Neutrophil (primary cell): ENCODE data around the gene HORMAD2.

ENCODE experiments used
- H3K27ac ChIP-seq: fragments of 200-600 bp; sonication (generic); 2 replicates; pipeline ENCODE4 v1.5.1; 2016; ENCODE audit warnings: mild to moderate bottlenecking, moderate library complexity
- H3K27me3 ChIP-seq: fragments of 200-600 bp; sonication (generic); 2 replicates; pipeline ENCODE4 v1.6.0; 2016; ENCODE audit warnings: mild to moderate bottlenecking
- H3K36me3 ChIP-seq: fragments of 200-600 bp; sonication (generic); 2 replicates; pipeline ENCODE4 v1.5.1; 2017
- H3K4me1 ChIP-seq, 2 experiments: fragments of 200-600 bp in 1 of 2; sonication (generic) in 1 of 2; 1 replicate in 1 of 2; 2 replicates in 1 of 2; pipeline versions ENCODE4 v1.5.1 to v1.6.1; 2013 to 2016; ENCODE audit warnings: low read depth in 1 of 2, low read length in 1 of 2, mild to moderate bottlenecking in 1 of 2, moderate library complexity in 1 of 2; ENCODE audit not compliant: control insufficient read depth in 1 of 2, insufficient read depth in 1 of 2
- H3K4me3 ChIP-seq, 2 experiments: fragments of 200-600 bp in 1 of 2; sonication (generic) in 1 of 2; 1 replicate in 1 of 2; 2 replicates in 1 of 2; pipeline ENCODE4 v1.5.1; 2013 to 2016; ENCODE audit warnings: low read depth in 1 of 2, low read length in 1 of 2, mild to moderate bottlenecking in 1 of 2, moderate library complexity in 1 of 2
- H3K9me3 ChIP-seq: fragments of 200-600 bp; sonication (generic); 2 replicates; pipeline ENCODE4 v1.5.1; 2016
- CTCF ChIP-seq: fragments of 200-600 bp; sonication (generic); IDR thresholded peaks from 2 replicates; pipeline ENCODE4 v1.5.1; 2016; ENCODE audit warnings: antibody characterized with exemption

The HORMAD2 gene

DNA sequence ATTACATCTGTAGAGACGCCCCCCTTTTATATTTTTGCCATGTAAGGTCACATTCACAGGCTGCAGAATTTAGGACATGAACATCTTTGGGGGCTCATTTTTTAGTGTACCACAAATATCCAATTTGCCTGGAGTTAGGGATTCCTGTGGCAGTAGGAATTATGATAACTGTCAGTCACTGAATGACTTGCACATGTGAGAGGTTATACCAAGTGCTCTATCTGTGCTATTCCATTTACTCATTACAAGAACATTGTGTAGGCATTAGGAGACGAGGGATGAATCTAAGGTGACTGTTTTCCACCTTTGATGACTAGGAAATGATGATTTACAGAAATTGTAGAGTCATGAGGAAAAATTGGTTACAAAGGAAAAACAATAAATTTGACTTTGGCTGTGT, 87.0 kb downstream of the HORMAD2 start:
- H3K36me3 ChIP-seq = no peaks in the 10 kb centered on the region
- TF ChIP-seq CTCF = no peak
- no peak overlapping the region for H3K4me3 ChIP-seq
- H3K27me3 ChIP-seq = no peaks in the 10 kb centered on the region
- peaks cover 10 to 12% of the 10 kb centered on the region in 2 experiments for H3K4me1 ChIP-seq
- H3K27ac ChIP-seq = no peak overlapping the region
- H3K9me3 ChIP-seq = no peaks in the 10 kb centered on the region

GRCh38 chr22:30167734-30168133, 87.5 kb downstream of the HORMAD2 start:
- no peak overlapping the region for H3K27ac ChIP-seq
- no peaks in the 10 kb centered on the region for H3K27me3 ChIP-seq
- no peak for TF ChIP-seq CTCF
- no peaks in the 10 kb centered on the region for H3K36me3 ChIP-seq
- peaks cover 10 to 12% of the 10 kb centered on the region in 2 experiments for H3K4me1 ChIP-seq
- no peaks in the 10 kb centered on the region for H3K9me3 ChIP-seq
- H3K4me3 ChIP-seq = no peak overlapping the region

- no peaks in the 10 kb centered on the region for H3K27me3 ChIP-seq
- TF ChIP-seq CTCF = no peak
- H3K4me1 ChIP-seq = peaks cover 10 to 12% of the 10 kb centered on the region in 2 experiments
- no peak overlapping the region for H3K4me3 ChIP-seq
- no peaks in the 10 kb centered on the region for H3K9me3 ChIP-seq
- no peak overlapping the region for H3K27ac ChIP-seq
- no peaks in the 10 kb centered on the region for H3K36me3 ChIP-seq
These were observed 88.7 kb downstream of the HORMAD2 start for GRCh38 chr22:30169002-30169401.

DNA sequence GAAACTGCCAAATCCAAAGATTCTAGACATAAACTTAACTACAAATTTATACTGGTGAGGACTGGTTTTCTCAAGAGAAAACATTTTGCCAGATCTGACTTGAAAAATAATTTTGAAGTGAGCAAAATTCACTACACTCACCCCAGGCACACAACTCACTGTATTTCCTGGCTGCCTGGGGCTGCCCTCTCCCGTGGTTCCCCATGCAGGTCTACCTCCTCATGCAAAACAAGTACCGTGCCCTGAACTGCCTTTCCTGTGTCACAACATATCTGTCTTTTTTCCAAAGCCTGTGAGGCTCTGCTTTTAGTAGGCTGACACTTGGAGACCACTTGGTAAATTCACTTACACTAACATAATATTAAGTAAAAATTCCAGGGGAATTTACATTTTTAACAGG, 89.9 kb downstream of the HORMAD2 start:
- Histone ChIP-seq H3K4me3 (no peak overlapping the region), H3K9me3 (no peaks in the 10 kb centered on the region), H3K27me3 (no peaks in the 10 kb centered on the region), H3K36me3 (no peaks in the 10 kb centered on the region), H3K27ac (no peak overlapping the region), H3K4me1 (peaks cover 10 to 12% of the 10 kb centered on the region in 2 experiments)
- no peak for TF ChIP-seq CTCF

- Histone ChIP-seq H3K27me3 (no peaks in the 10 kb centered on the region), H3K9me3 (no peaks in the 10 kb centered on the region), H3K36me3 (no peaks in the 10 kb centered on the region), H3K27ac (no peak overlapping the region), H3K4me1 (peaks cover 16 to 19% of the 10 kb centered on the region in 2 experiments), H3K4me3 (no peak overlapping the region)
- TF ChIP-seq CTCF = no peak
These were observed 90.7 kb downstream of the HORMAD2 start for GRCh38 chr22:30171008-30171407.
